ENCODE measurements around the gene OR7D4. TPM values are rescaled to one million over a fixed set of nuclear protein-coding genes. Genes with fewer than 3 reads are reported as not detected.

Gene OR7D4
- total RNA-seq, 2 experiments from 2014 or later, result not detected

DNA sequence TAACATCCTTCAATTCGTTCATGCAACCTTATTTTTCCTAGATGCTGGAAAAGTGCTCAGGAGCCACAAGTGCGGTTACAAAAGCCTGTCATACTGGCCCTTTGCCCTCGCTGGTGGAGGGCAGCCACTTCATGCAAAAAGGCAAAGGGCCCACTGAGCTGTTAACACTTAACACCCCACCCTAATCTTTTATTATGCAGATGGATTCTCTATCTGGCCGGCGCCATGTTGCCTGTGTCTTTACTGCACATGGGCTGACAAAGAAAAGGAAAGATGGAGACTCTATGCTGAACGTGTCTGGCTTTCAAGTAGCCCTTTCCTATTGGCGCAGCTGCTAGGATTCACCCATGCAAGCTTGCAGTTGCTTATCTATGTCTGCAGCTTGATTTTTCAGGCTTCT lies 29.9 kb downstream of the OR7D4 start:
- ATAC-seq, result no peak
- Mint-ChIP-seq H3K36me3 (ENCODE audit: low read depth) (no peaks in the 10 kb centered on the region), H3K9me3 (peaks cover 6% of the 10 kb centered on the region), H3K4me3 (no peak overlapping the region), H3K4me1 (ENCODE audit: low read depth) (no peaks in the 10 kb centered on the region), H3K27ac (no peak overlapping the region), H3K27me3 (peaks cover 22% of the 10 kb centered on the region)
- intact Hi-C loops (cut with micrococcal nuclease), result no loop called here
- TF ChIP-seq, protein P1, sequence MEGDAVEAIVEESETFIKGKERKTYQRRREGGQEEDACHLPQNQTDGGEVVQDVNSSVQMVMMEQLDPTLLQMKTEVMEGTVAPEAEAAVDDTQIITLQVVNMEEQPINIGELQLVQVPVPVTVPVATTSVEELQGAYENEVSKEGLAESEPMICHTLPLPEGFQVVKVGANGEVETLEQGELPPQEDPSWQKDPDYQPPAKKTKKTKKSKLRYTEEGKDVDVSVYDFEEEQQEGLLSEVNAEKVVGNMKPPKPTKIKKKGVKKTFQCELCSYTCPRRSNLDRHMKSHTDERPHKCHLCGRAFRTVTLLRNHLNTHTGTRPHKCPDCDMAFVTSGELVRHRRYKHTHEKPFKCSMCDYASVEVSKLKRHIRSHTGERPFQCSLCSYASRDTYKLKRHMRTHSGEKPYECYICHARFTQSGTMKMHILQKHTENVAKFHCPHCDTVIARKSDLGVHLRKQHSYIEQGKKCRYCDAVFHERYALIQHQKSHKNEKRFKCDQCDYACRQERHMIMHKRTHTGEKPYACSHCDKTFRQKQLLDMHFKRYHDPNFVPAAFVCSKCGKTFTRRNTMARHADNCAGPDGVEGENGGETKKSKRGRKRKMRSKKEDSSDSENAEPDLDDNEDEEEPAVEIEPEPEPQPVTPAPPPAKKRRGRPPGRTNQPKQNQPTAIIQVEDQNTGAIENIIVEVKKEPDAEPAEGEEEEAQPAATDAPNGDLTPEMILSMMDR (IDR thresholded peaks at IDR 0.05), result no peak
- ChIA-PET CTCF (interaction anchor here (1.6 kb wide), 1 partner anchor 16 kb away, joined by 5 read pairs; no protein-coding TSS in a partner anchor), POLR2A (no interaction called here)
- no peak for DNase-seq

DNA sequence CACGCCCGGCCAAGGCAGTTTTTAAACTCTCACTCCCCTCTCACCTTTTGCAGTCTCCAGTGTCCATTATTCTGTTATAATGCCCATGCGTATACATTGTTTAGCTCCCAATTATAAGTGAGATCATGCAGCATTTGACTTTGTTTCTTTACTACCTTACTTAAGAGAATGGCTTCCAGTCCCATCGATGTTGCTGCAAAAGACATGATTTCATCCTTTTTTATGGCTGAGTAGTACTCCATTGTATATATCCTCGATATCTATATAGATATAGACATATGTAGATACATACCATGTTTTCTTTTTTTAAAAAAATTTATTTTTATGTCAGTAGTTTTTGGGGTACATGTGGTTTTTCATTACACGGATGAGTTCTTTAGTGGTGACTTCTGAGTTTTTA lies 32.2 kb downstream of the OR7D4 start:
- Mint-ChIP-seq H3K4me3 (no peak overlapping the region), H3K36me3 (ENCODE audit: low read depth) (no peaks in the 10 kb centered on the region), H3K9me3 (peaks cover 4% of the 10 kb centered on the region), H3K27ac (no peak overlapping the region), H3K27me3 (peaks cover 14% of the 10 kb centered on the region), H3K4me1 (ENCODE audit: low read depth) (no peaks in the 10 kb centered on the region)
- intact Hi-C loops (cut with micrococcal nuclease), result no loop called here
- ATAC-seq (no peak), DNase-seq (no peak)
- TF ChIP-seq, protein P1 (IDR thresholded peaks at IDR 0.05), result no peak
- ChIA-PET CTCF (no interaction called here), POLR2A (no interaction called here)

DNA sequence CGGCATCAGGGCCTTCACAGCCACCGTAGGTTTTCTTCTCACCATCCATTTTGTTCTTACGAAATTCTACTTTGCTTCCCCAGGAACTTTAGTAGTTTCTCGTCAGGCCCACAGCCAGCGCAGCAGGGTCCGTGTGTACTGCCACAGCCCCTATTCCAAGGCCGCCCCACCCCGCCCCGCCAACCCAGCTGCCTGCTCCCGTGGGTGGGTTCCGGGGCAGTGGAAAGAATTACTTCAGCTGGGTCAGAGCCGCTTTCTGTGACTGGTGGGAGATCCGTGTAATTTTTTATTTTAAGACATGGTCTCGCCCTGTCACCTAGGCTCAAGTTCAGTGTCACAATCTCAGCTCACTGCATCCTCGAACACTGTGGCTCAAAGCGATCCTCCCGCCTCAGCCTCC lies 36.4 kb downstream of the OR7D4 start:
- Mint-ChIP-seq H3K9me3 (peaks cover 4% of the 10 kb centered on the region), H3K27me3 (peaks cover 5% of the 10 kb centered on the region), H3K27ac (no peak overlapping the region), H3K4me1 (ENCODE audit: low read depth) (no peaks in the 10 kb centered on the region), H3K4me3 (no peak overlapping the region), H3K36me3 (ENCODE audit: low read depth) (no peaks in the 10 kb centered on the region)
- intact Hi-C loops (cut with micrococcal nuclease), result no loop called here
- POLR2A ChIA-PET, result no interaction called here
- DNase-seq (no peak), ATAC-seq (no peak)
- TF ChIP-seq, protein P1 (IDR thresholded peaks at IDR 0.05), result no peak
- CTCF ChIA-PET, result no interaction called here

DNA sequence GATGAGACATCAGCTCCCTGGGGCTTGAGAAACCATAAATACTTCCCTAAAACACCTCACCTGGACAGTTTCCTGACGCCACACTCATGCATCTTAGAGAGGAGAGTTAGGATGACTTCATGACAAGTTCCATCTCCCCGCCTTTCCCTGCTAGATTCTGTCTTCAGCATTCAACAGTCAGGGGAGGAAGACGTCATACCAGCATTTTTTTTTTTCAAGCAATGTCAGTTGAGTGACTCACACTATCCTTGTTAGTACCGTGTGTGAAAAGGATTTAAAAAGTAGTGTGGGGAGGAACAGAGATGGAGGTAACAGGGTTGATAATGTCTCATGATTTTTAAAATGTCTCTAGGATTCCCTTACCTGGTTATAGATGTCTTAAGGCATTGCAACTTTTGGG lies 40.5 kb downstream of the OR7D4 start, which contains the start of gene OR7D2:
Gene OR7D2 (plus strand): TSS at position 79 of the 400 bp plus-strand sequence. CDS start 6,803 bp downstream, outside the sequence.
- no peaks in the 10 kb centered on the region for H3K9me3 Mint-ChIP-seq
- intact Hi-C loops (cut with micrococcal nuclease), result no loop called here
- peaks cover 2% of the 10 kb centered on the region for H3K27me3 Mint-ChIP-seq
- no peak for ATAC-seq
- H3K4me3 Mint-ChIP-seq, result no peak within 1 kb of the TSS
- CTCF ChIA-PET, result interaction anchor here (1.7 kb wide), 1 partner anchor 16 kb away, joined by 3 read pairs; no protein-coding TSS in a partner anchor
- no peak within 1 kb of the TSS for H3K27ac Mint-ChIP-seq
- POLR2A ChIA-PET, result no interaction called here
- no peaks in the 10 kb centered on the region for H3K36me3 Mint-ChIP-seq (ENCODE audit: low read depth)
- TF ChIP-seq, protein P1 (IDR thresholded peaks at IDR 0.05), result no peak
- no peaks in the 10 kb centered on the region for H3K4me1 Mint-ChIP-seq (ENCODE audit: low read depth)
- no peak for DNase-seq

DNA sequence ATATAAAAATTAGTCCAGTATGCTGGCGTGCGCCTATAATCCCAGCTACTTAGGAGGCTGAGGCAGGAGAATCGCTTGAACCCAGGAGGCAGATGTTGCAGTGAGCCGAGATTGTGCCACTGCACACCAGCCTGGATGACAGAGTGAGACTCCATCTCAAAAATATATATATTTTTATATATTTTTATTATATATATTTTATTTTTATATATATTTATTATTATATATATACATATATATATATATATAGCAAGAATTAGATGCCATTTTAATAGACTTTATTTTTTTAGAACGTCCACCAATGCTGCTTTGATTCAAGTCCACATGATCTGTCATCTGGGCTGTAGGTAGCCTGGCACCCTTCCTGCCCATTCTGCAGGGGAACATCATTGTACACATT lies 44.1 kb downstream of the OR7D4 start:
- ChIA-PET POLR2A (no interaction called here), CTCF (no interaction called here)
- no peaks in the 10 kb centered on the region for H3K4me1 Mint-ChIP-seq (ENCODE audit: low read depth)
- no peaks in the 10 kb centered on the region for H3K9me3 Mint-ChIP-seq
- no peaks in the 10 kb centered on the region for H3K36me3 Mint-ChIP-seq (ENCODE audit: low read depth)
- intact Hi-C loops (cut with micrococcal nuclease), result no loop called here
- H3K27me3 Mint-ChIP-seq, result peaks cover 2% of the 10 kb centered on the region
- TF ChIP-seq, protein P1 (IDR thresholded peaks at IDR 0.05), result no peak
- DNase-seq (no peak), ATAC-seq (no peak)
- H3K4me3 Mint-ChIP-seq, result no peak overlapping the region
- no peak overlapping the region for H3K27ac Mint-ChIP-seq

Measured in activated CD8-positive, alpha-beta T cell treated with anti-CD3 and anti-CD28 coated beads for 36 hours (primary cell).